ENCODE measurements around the gene PI3.

Gene PI3

GRCh38 chr20:45212836-45213235, 38.1 kb downstream of the PI3 start:
- H3K27me3 Mint-ChIP-seq (ENCODE audit: low read depth): peaks cover 4% of the 10 kb centered on the region
- no peak overlapping the region for H3K4me3 Mint-ChIP-seq
- no peak overlapping the region for H3K27ac Mint-ChIP-seq
- no peaks in the 10 kb centered on the region for H3K4me1 Mint-ChIP-seq
- no peaks in the 10 kb centered on the region for H3K9me3 Mint-ChIP-seq
- no peak for TF ChIP-seq CTCF (IDR thresholded peaks at IDR 0.05; ENCODE audit: unreplicated experiment in 3 of 3)
- H3K36me3 Mint-ChIP-seq (ENCODE audit: low read depth): no peaks in the 10 kb centered on the region

GRCh38 chr20:45218124-45218523, 43.4 kb downstream of the PI3 start:
- TF ChIP-seq CTCF (IDR thresholded peaks at IDR 0.05; ENCODE audit: unreplicated experiment in 3 of 3): no peak
- peaks cover 18% of the 10 kb centered on the region for H3K27me3 Mint-ChIP-seq (ENCODE audit: low read depth)
- no peaks in the 10 kb centered on the region for H3K36me3 Mint-ChIP-seq (ENCODE audit: low read depth)
- no peaks in the 10 kb centered on the region for H3K4me1 Mint-ChIP-seq
- H3K4me3 Mint-ChIP-seq: no peak overlapping the region
- H3K9me3 Mint-ChIP-seq: no peaks in the 10 kb centered on the region
- no peak overlapping the region for H3K27ac Mint-ChIP-seq

DNA sequence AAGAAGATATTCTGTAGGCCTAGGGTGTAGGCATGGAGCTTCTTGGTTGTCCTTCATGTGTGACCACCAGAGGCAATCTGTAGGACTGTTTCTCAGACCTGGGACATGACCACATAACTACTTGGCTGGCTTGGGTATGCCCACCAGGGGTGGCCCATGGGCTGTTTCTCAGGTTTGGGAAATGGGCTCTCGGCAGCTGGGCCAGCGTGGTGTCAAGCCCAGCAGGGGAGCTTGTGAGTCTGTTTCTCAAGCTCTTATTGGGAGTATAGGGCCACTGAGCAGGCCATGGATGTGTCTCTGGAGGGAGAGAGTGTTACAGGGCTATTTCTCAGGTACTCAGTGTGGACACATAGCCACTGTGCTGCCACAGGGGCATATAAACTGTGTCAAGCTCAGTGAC, 43.9 kb downstream of the PI3 start:
- peaks cover 18% of the 10 kb centered on the region for H3K27me3 Mint-ChIP-seq (ENCODE audit: low read depth)
- H3K27ac Mint-ChIP-seq: no peak overlapping the region
- H3K4me3 Mint-ChIP-seq: no peak overlapping the region
- H3K4me1 Mint-ChIP-seq: no peaks in the 10 kb centered on the region
- no peaks in the 10 kb centered on the region for H3K36me3 Mint-ChIP-seq (ENCODE audit: low read depth)
- TF ChIP-seq CTCF (IDR thresholded peaks at IDR 0.05; ENCODE audit: unreplicated experiment in 3 of 3): no peak
- H3K9me3 Mint-ChIP-seq: no peaks in the 10 kb centered on the region

- peaks cover 27% of the 10 kb centered on the region for H3K27me3 Mint-ChIP-seq (ENCODE audit: low read depth)
- H3K9me3 Mint-ChIP-seq: no peaks in the 10 kb centered on the region
- no peak within 1 kb of the TSS for H3K27ac Mint-ChIP-seq
- no peaks in the 10 kb centered on the region for H3K4me1 Mint-ChIP-seq
- no peaks in the 10 kb centered on the region for H3K36me3 Mint-ChIP-seq (ENCODE audit: low read depth)
- no peak within 1 kb of the TSS for H3K4me3 Mint-ChIP-seq
- TF ChIP-seq CTCF (IDR thresholded peaks at IDR 0.05; ENCODE audit: unreplicated experiment in 3 of 3): no peak
Measured at GRCh38 chr20:45221076-45221475, 46.4 kb downstream of the PI3 start, which contains the start of gene SEMG2. SEMG2 (plus strand) TSS chr20:45221373; CDS start chr20:45221390, 17 bp downstream.

DNA sequence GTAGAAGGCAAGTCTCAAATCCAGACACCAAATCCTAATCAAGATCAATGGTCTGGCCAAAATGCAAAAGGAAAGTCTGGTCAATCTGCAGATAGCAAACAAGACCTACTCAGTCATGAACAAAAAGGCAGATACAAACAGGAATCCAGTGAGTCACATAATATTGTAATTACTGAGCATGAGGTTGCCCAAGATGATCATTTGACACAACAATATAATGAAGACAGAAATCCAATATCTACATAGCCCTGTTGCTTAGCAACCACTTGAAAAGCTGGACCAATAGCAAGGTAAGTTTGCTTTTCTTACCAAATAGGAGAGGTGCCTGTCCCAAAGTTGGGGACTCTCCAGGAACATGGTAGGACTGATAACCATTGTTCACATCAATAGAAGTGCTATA, 48.4 kb downstream of the PI3 start:
- Mint-ChIP-seq H3K27me3 (ENCODE audit: low read depth) (peaks cover 27% of the 10 kb centered on the region), H3K9me3 (no peaks in the 10 kb centered on the region), H3K4me1 (no peaks in the 10 kb centered on the region), H3K27ac (no peak overlapping the region), H3K36me3 (ENCODE audit: low read depth) (no peaks in the 10 kb centered on the region), H3K4me3 (no peak overlapping the region)
- no peak for TF ChIP-seq CTCF (IDR thresholded peaks at IDR 0.05; ENCODE audit: unreplicated experiment in 3 of 3)

Data from nephron (organoid).